OCI-LY7 (cell line): Measurements from ENCODE around the gene GGTLC2. TPM values are rescaled to one million over a fixed set of nuclear protein-coding genes. Genes with fewer than 3 reads are reported as not detected.

Source experiments
- BruUV-seq: library from RNA; stranded (reverse); fragments of 400-500 nt; replicated peaks from 2 replicates; lab custom pipeline; 2021; lab: Mats Ljungman, UMichigan
- CTCF ChIA-PET: fragments of 300-600 bp; sonication (Branson Sonifier 250); formaldehyde crosslinking; loops from one replicate; lab custom pipeline; 2022; ENCODE audit warnings: antibody characterized with exemption; ENCODE audit not compliant: unreplicated experiment; lab: Charles Lee
- POLR2A ChIA-PET: fragments of 300-600 bp; sonication (Branson Sonifier 250); formaldehyde crosslinking; loops from one replicate; lab custom pipeline; 2022; ENCODE audit warnings: antibody characterized with exemption; lab: Charles Lee
- DNase-seq: peaks from one replicate; pipeline ENCODE4 v3.0.0-alpha.2; 2015; ENCODE audit warnings: low spot score
- H2AFZ ChIP-seq: fragments of 200-600 bp; sonication (generic), shearing (Covaris generic); 2 replicates; pipeline ENCODE4 v1.6.1; 2014; ENCODE audit warnings: mild to moderate bottlenecking, antibody characterized with exemption, low read length, moderate library complexity
- H3K27ac ChIP-seq: fragments of 200-600 bp; sonication (generic); 2 replicates; pipeline ENCODE4 v1.5.1; 2014; ENCODE audit warnings: mixed run types, low read depth, mild to moderate bottlenecking, moderate library complexity, low read length, inconsistent platforms; ENCODE audit not compliant: poor library complexity, severe bottlenecking
- H3K36me3 ChIP-seq: fragments of 200-600 bp; sonication (generic); 2 replicates; pipeline ENCODE4 v1.6.1; 2014; ENCODE audit warnings: mild to moderate bottlenecking, antibody characterized with exemption, low read length, moderate library complexity, mixed read lengths; ENCODE audit not compliant: insufficient read depth
- H3K4me1 ChIP-seq: fragments of 200-600 bp; sonication (generic); 2 replicates; pipeline ENCODE4 v1.5.1; 2014; ENCODE audit warnings: mild to moderate bottlenecking, low read length; ENCODE audit not compliant: insufficient read depth, poor library complexity, severe bottlenecking
- H3K4me2 ChIP-seq: fragments of 200-600 bp; sonication (generic); 2 replicates; pipeline ENCODE4 v1.6.1; 2014; ENCODE audit warnings: mild to moderate bottlenecking, low read length
- H3K4me3 ChIP-seq: fragments of 200-600 bp; sonication (generic); 2 replicates; pipeline ENCODE4 v1.5.1; 2014; ENCODE audit warnings: mild to moderate bottlenecking, low read depth, low read length; ENCODE audit not compliant: poor library complexity, severe bottlenecking
- H3K79me2 ChIP-seq: fragments of 200-600 bp; sonication (generic); 2 replicates; pipeline ENCODE4 v1.6.1; 2016; ENCODE audit warnings: low read depth, mild to moderate bottlenecking, low read length, moderate library complexity, mixed read lengths; ENCODE audit not compliant: insufficient read depth
- H3K9me2 ChIP-seq: fragments of 200-600 bp; sonication (generic); 2 replicates; pipeline ENCODE4 v1.6.1; 2016; ENCODE audit warnings: mild to moderate bottlenecking, low read length, mixed read lengths; ENCODE audit not compliant: insufficient read depth
- H3K9me3 ChIP-seq: fragments of 200-600 bp; sonication (generic); 2 replicates; pipeline ENCODE4 v1.6.1; 2014; ENCODE audit warnings: mild to moderate bottlenecking, mixed run types, low read length, mixed read lengths
- H4K20me1 ChIP-seq: fragments of 200-600 bp; sonication (generic); 2 replicates; pipeline ENCODE4 v1.6.1; 2014; ENCODE audit warnings: mild to moderate bottlenecking, antibody characterized with exemption, low read length, moderate library complexity, mixed read lengths; ENCODE audit not compliant: insufficient read depth
- CTCF ChIP-seq: fragments of 200-600 bp; sonication (generic); conservative IDR thresholded peaks from 2 replicates; pipeline ENCODE4 v1.5.1; 2014; ENCODE audit warnings: mild to moderate bottlenecking, antibody characterized with exemption, low read length, moderate library complexity, mixed read lengths
- EZH2phosphoT487 ChIP-seq: fragments of 200-600 bp; sonication (generic); IDR thresholded peaks from 2 replicates; pipeline ENCODE4 v1.6.1; 2018; ENCODE audit warnings: low read depth, borderline replicate concordance, mild to moderate bottlenecking, mixed run types, antibody characterized with exemption, low read length, moderate library complexity, mixed read lengths
- intact Hi-C: fragments of 100-400 bp; cut with micrococcal nuclease; formaldehyde crosslinking; loops from one replicate; pipeline ENCODE4 v1.10.0; 2022; ENCODE audit not compliant: unreplicated experiment
- total RNA-seq, 2 experiments: library from RNA; depleted of rRNA in 1 of 2; stranded (reverse); fragments of >200 nt in 1 of 2; shearing (Covaris generic) in 1 of 2; gene quantifications; 2 replicates each; pipeline ENCODE4 v1.2.3, GENCODE V29; 2014 to 2022

GGTLC2 gene
- total RNA-seq, 2 experiments from 2014 or later, result not detected

GRCh38 chr22:22666307-22667091 is 22.1 kb downstream of the GGTLC2 start:
- TF ChIP-seq EZH2phosphoT487 (no peak), CTCF (peak; percentile 96)
- H2AFZ ChIP-seq, result no peak overlapping the region

DNA sequence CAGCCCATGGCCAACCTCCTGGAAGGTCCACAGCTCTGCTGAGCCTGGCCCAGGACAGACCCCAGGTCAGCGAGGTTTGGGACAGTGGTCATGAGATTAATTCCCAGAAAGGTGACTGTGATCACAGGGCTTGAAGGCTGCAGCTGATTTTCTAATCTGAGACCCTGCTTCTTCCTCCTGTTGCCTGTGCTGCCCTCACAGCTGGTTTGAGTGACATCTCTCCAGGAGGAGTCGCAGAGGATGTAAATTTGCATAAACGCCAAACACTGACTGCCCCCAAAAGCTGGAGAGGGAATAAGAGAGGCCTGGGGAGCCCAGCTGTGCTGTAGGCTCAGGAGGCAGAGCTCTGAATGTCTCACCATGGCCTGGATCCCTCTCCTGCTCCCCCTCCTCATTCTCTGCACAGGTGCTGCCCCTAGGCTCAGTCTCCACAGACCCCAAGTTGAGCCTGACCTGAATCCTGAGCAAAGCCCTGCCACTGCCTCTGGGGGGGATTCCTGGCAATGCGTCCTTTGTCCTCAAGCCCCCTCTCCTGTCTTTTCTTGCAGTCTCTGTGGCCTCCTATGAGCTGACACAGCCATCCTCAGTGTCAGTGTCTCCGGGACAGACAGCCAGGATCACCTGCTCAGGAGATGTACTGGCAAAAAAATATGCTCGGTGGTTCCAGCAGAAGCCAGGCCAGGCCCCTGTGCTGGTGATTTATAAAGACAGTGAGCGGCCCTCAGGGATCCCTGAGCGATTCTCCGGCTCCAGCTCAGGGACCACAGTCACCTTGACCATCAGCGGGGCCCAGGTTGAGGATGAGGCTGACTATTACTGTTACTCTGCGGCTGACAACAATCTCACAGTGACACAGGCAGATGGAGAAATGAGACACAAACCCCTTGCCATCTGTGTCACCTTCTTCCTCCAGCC is 23.8 kb downstream of the GGTLC2 start:
- ChIA-PET POLR2A (no interaction called here), CTCF (interaction anchor here (0.7 to 2.4 kb wide), 4 partner anchors 18 to 102 kb away, joined by 3 to 11 read pairs (median 6); no protein-coding TSS in a partner anchor)
- DNase-seq, result peak; percentile 74
- Histone ChIP-seq H2AFZ (no peak overlapping the region), H3K36me3 (no peaks in the 10 kb centered on the region), H3K4me3 (no peak overlapping the region), H3K79me2 (no peaks in the 10 kb centered on the region), H3K4me1 (peaks cover 32% of the 10 kb centered on the region), H3K27ac (no peak overlapping the region), H4K20me1 (no peaks in the 10 kb centered on the region), H3K4me2 (peak overlapping the region; percentile 59), H3K9me2 (no peaks in the 10 kb centered on the region), H3K9me3 (peaks cover 12% of the 10 kb centered on the region; the same call in 1 of the 2 replicates)
- intact Hi-C loops, result loop anchor here (5.0 kb wide), 1 partner anchor 79 kb away; no protein-coding TSS in a partner anchor
- TF ChIP-seq CTCF (no peak), EZH2phosphoT487 (no peak)
- BruUV-seq, result no TSS peak

More at GRCh38 chr22:22666307-22667091, 22.1 kb downstream of the GGTLC2 start:
- intact Hi-C loops, result loop anchor here (1.0 to 5.0 kb wide), 2 partner anchors 21 to 81 kb away; no protein-coding TSS in a partner anchor
- Histone ChIP-seq H3K36me3 (no peaks in the 10 kb centered on the region), H3K4me3 (no peak overlapping the region), H3K9me3 (peaks cover 12% of the 10 kb centered on the region; the same call in 1 of the 2 replicates), H3K4me1 (peaks cover 32% of the 10 kb centered on the region), H3K4me2 (no peak overlapping the region), H3K27ac (no peak overlapping the region), H3K79me2 (no peaks in the 10 kb centered on the region), H4K20me1 (no peaks in the 10 kb centered on the region), H3K9me2 (no peaks in the 10 kb centered on the region)
- ChIA-PET CTCF (interaction anchor here (0.6 to 2.4 kb wide), 8 partner anchors 15 to 265 kb away, joined by 3 to 11 read pairs (median 6); no protein-coding TSS in a partner anchor), POLR2A (interaction anchor here (0.6 to 1.5 kb wide), 2 partner anchors 19 to 80 kb away, joined by 3 read pairs; no protein-coding TSS in a partner anchor)
- no TSS peak for BruUV-seq
- DNase-seq, result peak; percentile 75
